ENCODE results near the gene CALML5.

- TF ChIP-seq CTCF (conservative IDR thresholded peaks at IDR 0.05 in 1 of 2, IDR thresholded peaks at IDR 0.05 in 1 of 2; ENCODE audit: low read depth in 1 of 2, low read length in 2 of 2): no peak
- TF ChIP-seq EZH2 (IDR thresholded peaks at IDR 0.05; ENCODE audit: low read length, missing control alignments): no peak
Observed at GRCh38 chr10:5497289-5497688, 2.1 kb downstream of the CALML5 start.
